Urinary bladder (tissue), 4 donors: ENCODE results near the gene RPTOR. TPM values are rescaled to one million over a fixed set of nuclear protein-coding genes. Genes with fewer than 3 reads are reported as not detected.
"Not testable (repeated sequence)": the region's sequence is repeated elsewhere in the genome, so short reads cannot be mapped to it uniquely, and the experiment has no call there.

Experiments used
- DNase-seq: peaks from one replicate; pipeline ENCODE4 v3.0.0-alpha.2; 2015; ENCODE audit errors: extremely low spot score
- H3K27ac ChIP-seq: one replicate; pipeline ENCODE4 v1.5.1; 2013; ENCODE audit warnings: low read depth, mild to moderate bottlenecking, moderate library complexity
- H3K36me3 ChIP-seq: one replicate; pipeline ENCODE4 v1.6.1; 2013; ENCODE audit warnings: mild to moderate bottlenecking, moderate library complexity; ENCODE audit not compliant: insufficient read depth
- H3K4me1 ChIP-seq: one replicate; pipeline ENCODE4 v1.6.1; 2013; ENCODE audit warnings: mild to moderate bottlenecking, moderate library complexity; ENCODE audit not compliant: insufficient read depth
- H3K4me3 ChIP-seq: one replicate; pipeline ENCODE4 v1.5.1; 2013; ENCODE audit warnings: low read depth, low read length
- WGBS: extraction: QIAGEN DNeasy Blood & Tissue Kit; methylation state at CpG from one replicate; pipeline ENCODE4 v1.1.7; 2013; 5-methylcytosine and 5-hydroxymethylcytosine counted together
- polyA plus RNA-seq: library from polyadenylated mRNA; stranded (reverse); fragments of 200-250 nt; gene quantifications from one replicate; pipeline ENCODE4 v1.2.3, GENCODE V29; 2013
- total RNA-seq: library from RNA; depleted of rRNA; stranded (reverse); fragments of >200 nt; gene quantifications from one replicate; pipeline ENCODE4 v1.2.3, GENCODE V29; 2014
- donor health status: healthy with polysubstance abuse.
- donor health status: healthy.

RPTOR gene
- total and polyA plus RNA-seq, 2 donors, result 23.5 to 54.1 TPM

DNA sequence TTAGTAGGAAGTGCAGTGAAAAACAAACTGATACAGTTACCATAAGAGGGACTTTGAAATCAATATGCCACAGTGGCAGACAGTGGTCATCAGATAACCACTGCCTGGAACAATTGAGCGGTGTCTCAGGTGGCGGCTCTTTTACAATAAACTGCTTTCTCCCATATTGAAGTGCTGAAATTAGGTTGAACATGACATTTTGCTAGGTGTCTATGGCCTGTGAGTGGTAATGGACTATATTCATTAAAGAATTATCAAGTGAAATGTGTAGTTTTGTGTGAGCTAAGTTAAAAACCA is 214.7 kb downstream of the RPTOR start:
- no peak for DNase-seq
- 98% methylated on average over 2 of the region's 2 CpGs for WGBS
- Histone ChIP-seq H3K36me3 (no peaks in the 10 kb centered on the region), H3K4me1 (no peaks in the 10 kb centered on the region), H3K27ac (no peak overlapping the region), H3K4me3 (no peak overlapping the region)

DNA sequence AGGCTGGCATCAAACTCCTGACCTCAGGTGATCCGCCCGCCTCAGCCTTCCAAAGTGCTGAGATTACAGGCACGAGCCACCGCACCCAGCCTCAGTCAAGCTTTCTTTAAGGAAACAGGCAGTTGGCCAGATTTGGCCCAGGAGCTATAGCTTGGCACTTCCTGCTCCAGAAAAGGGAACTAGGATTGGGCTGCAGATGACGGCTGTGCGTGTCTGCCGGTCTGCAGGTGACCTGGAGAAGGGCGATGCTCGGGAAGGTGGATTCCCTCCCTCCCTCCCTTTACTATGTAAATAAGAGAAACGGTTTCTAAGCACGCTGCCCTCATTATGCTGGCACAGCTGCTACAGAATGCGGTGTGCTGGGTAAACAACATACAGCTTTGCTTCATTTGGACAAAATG is 215.9 kb downstream of the RPTOR start:
- DNase-seq, result no peak

DNA sequence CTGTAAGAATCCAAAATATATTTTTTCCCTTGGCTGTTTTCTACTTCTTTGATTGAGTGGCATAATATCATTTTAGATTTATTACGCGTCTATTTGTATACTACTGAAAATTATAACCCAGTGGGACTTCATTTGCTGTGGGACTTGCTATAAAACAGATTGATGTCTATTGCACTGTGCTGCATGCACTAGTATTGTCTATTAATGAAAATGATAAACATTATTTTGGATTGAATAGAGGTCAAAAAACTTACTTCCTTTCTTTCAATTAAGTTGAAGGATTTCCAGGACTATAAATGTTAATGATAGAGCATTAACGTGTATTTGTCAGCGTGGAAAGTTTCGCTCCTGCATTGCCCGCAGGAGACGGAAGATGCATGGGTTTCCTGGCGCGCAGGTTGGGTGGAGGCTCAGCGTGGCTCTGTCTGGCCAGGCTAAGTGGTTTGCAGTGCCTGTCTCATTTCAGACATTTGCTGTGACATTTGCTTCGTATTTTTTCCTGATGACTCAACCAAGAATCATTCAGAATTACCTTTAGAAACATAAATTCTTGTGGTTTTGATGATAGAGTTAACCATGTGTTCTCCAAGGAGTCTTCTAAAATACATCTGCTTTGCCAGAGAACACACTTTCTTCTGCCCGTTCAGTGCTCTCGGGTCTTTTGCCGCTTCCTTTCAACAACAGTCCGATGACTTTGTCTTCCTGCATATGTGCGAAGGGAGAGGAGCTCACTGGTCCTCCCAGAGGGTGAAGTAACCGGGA is 216.7 kb downstream of the RPTOR start:
- 75% methylated on average over 17 of the region's 17 CpGs for WGBS
- Histone ChIP-seq H3K27ac (no peak overlapping the region), H3K4me1 (no peaks in the 10 kb centered on the region), H3K4me3 (no peak overlapping the region), H3K36me3 (no peaks in the 10 kb centered on the region)
- DNase-seq, result no peak

More for the DNA sequence above, 215.9 kb downstream of the RPTOR start:
- Histone ChIP-seq H3K4me3 (no peak overlapping the region), H3K27ac (no peak overlapping the region), H3K4me1 (no peaks in the 10 kb centered on the region), H3K36me3 (no peaks in the 10 kb centered on the region)
- WGBS, result 74% methylated on average over 12 of the region's 12 CpGs

DNA sequence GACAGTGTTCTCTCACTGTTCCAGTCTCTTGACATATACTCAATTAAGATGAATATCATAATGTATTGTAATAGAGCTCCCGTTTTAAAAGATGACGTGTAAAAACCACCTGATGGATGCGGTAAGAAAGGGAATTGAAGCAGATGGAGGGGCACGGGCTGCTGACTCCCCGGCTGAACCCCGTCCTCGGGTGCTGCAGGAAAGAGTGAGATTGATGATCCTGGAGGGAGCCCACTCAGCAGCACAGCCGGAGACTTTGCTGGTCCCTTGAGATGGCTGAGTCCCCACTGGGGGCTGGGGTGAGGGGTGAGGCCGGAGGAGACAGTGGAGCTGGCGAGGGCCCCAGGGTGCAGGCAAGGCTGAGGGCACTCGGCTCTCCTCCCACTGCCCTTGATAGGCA is 217.4 kb downstream of the RPTOR start:
- Histone ChIP-seq H3K27ac (no peak overlapping the region), H3K4me3 (no peak overlapping the region), H3K36me3 (no peaks in the 10 kb centered on the region), H3K4me1 (no peaks in the 10 kb centered on the region)
- DNase-seq, result no peak
- whole genome bisulfite sequencing, result 86% methylated on average over 11 of the region's 11 CpGs

DNA sequence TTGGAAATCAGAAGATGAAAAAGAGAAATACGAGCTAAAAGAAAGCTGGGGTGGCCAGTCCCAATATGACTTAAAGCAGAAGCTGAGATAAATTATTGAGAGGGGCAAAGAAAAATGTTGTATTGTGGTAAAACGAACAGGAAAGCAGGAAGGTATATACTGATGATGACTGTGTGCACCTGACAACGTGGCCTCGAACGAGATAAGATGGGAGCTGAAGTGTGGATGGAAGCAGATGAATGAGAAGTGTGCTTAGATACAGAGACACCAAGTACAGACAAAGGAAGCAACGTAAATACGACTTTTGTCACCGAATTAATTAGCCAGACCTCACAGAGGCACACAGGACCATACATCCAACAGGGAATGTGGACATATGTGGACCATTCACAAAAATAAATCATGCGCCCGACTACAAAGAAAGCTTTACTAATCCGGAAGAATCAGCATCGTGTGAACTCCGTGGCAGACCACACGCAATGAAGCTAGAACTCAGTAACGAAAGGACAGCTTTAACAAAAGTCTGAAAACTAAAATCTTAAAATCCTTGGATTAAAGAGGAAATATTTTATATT is 218.7 kb downstream of the RPTOR start:
- no peak for DNase-seq
- WGBS, result 86% methylated on average over 15 of the region's 15 CpGs
- no peaks in the 10 kb centered on the region for H3K4me1 ChIP-seq
- H3K27ac ChIP-seq, result no peak overlapping the region
- H3K36me3 ChIP-seq, result no peaks in the 10 kb centered on the region
- no peak overlapping the region for H3K4me3 ChIP-seq

DNA sequence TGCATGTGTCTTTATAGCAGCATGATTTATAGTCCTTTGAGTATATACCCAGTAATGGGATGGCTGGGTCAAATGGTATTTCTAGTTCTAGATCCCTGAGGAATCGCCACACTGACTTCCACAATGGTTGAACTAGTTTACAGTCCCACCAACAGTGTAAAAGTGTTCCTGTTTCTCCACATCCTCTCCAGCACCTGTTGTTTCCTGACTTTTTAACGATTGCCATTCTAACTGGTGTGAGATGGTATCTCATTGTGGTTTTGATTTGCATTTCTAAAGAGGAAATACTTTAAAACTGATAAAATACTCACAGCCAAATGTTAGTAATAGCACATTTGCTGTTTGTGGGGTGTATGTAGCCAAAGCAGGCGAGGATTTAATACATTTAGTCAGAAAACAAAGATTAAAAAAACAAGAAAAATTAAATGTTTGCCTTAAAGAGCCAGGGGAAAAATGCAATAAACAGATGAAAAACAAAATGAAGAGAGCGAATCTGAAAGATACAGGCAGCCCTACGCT is 220.0 kb downstream of the RPTOR start:
- not testable (repeated sequence) for DNase-seq, H3K36me3 ChIP-seq, H3K27ac ChIP-seq, H3K4me3 ChIP-seq, H3K4me1 ChIP-seq
- 86% methylated on average over 4 of the region's 5 CpGs for WGBS

DNA sequence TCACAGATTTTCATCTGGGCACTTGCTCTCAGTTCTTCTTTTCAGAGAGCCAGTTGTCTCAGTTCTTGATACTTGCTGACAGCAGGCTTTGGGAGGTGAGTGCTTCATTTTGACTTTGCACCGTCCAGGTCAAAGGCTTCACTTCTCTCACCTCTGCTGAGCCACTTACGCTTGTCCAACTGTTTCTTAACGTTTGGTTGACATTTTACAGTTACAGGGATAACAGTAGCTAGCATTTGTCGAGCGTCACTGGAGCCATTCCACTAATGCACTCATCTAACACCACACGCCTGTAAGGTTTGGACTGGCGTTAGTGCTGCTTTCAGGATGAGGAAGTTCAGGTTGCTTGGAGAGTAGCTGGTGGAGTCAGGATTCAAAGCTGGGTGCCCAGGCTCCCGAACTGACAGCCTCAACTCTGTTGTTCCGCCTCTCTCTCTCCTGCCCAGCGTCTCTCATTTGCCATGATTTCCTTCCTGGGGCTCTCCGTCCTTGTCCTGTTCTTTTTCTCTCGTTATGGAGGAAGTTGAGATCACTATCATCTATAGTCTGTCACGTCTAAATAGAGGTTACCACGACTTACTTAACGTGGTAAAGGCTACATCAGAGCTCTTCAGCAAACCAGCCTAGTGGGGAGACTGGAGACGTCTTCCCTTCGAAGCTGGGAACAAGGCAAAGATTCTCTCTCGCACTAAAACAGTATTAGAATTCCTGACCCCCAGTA is 220.8 kb downstream of the RPTOR start:
- DNase-seq, result no peak
- Histone ChIP-seq H3K4me3 (no peak overlapping the region), H3K4me1 (no peaks in the 10 kb centered on the region), H3K27ac (no peak overlapping the region), H3K36me3 (no peaks in the 10 kb centered on the region)
- 72% methylated on average over 18 of the region's 18 CpGs for WGBS

DNA sequence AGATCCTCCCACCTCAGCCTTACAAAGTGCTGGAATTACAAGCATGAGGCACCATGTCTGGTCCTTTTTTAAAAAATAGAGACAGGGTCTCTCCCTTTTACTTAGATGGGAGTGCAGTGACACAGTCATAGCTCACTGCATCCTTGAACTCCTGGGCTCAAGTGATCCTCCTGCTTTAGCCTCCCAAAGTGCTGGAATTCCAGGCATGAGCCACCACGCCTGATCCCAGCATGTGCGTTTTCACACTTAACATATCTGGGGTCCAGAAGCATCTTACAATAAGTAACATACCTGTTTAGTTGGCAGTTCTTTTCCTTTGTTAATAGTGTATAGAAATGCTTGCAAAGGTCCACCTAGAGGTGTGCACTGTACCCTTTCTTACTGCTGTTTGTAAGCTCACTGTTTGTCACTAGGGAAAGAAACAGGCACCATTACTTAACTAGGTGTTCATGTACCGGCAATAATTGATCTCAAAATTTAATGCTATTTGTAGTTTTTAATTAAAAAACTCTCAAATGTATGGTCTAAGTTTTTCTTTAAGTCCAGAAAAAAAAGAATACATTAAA is 221.7 kb downstream of the RPTOR start:
- Histone ChIP-seq H3K4me1 (no peaks in the 10 kb centered on the region), H3K4me3 (no peak overlapping the region), H3K36me3 (no peaks in the 10 kb centered on the region), H3K27ac (no peak overlapping the region)
- DNase-seq, result no peak
- 97% methylated on average over 3 of the region's 3 CpGs for WGBS

DNA sequence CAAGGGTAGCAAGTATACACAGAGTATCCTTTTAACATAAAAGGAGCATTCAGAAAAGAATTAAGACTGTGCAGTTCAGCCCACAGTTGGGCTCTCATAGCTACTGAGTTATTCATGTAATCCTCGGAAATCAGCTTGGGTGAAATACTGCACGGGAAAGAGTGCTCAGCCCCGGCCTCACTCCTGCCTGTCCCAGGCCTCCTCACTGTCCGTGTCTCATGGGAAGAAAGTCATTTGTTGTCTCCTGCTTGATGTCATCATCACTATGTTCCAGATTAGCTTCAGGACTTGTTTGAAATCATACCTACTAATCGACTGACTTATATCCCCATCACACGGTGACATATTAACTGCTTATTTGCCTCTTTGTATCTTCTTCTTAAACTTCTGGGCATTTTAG is 223.8 kb downstream of the RPTOR start:
- WGBS, result 73% methylated on average over 6 of the region's 6 CpGs
- Histone ChIP-seq H3K27ac (no peak overlapping the region), H3K36me3 (no peaks in the 10 kb centered on the region), H3K4me3 (no peak overlapping the region), H3K4me1 (no peaks in the 10 kb centered on the region)
- no peak for DNase-seq

DNA sequence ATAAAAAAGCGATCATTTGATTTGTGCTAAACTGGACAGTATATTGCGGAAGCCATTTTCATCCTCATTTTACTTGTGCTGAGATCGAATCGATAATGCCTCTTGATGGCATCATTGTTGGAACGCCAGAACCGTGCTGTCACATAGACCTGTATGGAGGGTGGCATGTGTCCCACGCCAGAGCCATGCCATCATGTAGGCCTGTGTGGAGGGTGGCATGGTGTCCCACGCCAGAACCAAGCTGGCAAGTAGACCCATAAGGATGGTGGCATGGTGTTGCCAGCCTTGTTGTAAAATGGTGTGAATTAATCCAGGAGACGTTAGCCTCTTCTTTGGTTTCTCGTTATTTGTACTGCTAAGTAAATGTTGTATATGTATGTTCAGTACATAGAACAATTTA is 224.3 kb downstream of the RPTOR start:
- 97% methylated on average over 10 of the region's 10 CpGs for WGBS
- Histone ChIP-seq H3K27ac (no peak overlapping the region), H3K36me3 (no peaks in the 10 kb centered on the region), H3K4me1 (no peaks in the 10 kb centered on the region), H3K4me3 (no peak overlapping the region)
- no peak for DNase-seq

DNA sequence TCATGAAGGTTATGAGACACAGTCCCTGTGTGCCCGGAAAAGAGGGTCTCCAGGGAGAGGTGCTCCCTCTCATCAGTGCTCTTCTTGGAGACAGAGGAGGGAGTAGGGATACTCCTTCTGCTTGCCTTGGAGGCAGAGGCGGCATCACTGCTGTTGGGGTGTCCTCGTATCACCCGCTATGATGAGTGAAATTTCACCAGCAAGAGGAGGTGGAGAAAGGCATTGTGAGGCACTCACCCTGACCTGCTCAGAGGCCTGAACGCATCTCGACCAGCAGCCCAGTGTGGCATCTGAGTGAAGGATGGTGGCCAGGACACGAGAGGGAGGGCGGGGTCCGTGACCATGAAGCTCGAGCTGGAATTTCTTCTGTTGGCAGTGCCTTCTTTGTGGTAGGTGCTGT is 224.9 kb downstream of the RPTOR start:
- WGBS, result 96% methylated on average over 10 of the region's 10 CpGs
- no peak for DNase-seq
- Histone ChIP-seq H3K4me3 (no peak overlapping the region), H3K27ac (no peak overlapping the region), H3K36me3 (no peaks in the 10 kb centered on the region), H3K4me1 (no peaks in the 10 kb centered on the region)

DNA sequence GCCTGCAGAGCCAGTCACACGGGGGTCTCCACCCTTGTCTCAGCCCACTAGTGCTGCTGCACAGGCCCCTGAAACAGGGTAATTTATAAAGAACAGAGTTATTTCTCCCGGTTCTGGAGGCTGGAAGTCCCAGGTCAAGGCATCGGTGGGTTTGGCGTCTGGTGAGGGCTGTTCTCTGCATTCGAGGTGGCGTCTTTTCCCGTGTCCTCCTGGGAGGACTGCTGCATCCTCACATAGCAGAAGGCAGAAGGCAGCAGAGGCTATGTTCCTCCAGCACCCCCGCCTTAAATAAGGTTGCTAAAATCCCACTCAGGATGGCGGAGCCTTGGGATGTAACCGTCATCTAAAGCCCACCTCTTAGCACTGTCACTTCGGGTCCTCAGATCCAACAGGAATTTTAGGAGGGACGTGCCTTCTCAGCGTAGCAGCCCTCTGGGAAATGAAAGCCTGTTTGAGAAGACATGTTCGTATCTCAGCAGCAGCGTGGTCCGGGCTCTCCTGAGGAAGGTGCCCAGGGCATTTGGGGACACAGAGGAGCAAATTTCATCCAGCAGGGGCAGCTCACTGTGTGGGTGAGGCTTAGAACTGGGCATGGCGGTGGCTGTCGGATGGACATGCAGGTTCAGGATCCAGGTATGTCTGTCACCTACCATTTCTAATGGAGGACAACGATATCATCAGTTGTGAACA is 225.4 kb downstream of the RPTOR start:
- no peaks in the 10 kb centered on the region for H3K4me1 ChIP-seq
- no peaks in the 10 kb centered on the region for H3K36me3 ChIP-seq
- H3K4me3 ChIP-seq, result no peak overlapping the region
- 94% methylated on average over 19 of the region's 19 CpGs for WGBS
- DNase-seq, result no peak
- H3K27ac ChIP-seq, result no peak overlapping the region

DNA sequence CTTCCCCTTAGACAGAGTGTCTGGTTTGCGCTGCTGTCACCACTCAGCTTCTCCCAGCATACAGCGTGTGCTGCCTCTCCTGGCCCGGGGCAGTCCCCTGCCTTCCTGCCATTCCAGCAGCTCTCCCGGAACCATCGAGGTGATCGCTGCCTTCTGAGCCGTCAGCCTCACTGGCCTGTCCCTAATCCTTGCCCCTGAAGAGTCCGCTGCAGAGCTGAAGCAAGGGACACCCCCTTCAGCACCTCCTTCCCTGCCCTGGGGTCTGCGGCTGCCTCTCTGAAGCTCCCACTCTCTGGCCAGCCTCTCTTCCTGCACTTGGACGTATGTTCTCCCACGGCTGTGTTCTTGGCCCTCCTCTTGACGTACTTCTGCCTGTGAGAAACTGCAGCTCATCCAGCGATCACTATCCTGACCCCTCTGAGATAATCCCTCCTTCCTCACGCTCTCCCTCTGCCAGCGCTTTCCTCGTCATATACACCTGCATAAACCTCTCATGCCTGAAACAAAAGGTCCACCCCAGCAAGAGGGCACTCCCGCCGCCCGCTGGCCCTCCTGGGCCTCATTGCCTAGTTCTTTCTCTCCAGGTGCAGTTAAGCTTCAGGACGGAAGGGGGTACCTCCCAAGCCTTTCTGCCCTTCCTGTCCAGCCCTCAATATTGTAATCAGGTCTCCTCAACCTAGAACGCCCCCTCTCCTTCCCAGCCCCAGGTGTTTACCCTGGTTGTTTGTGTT is 226.4 kb downstream of the RPTOR start:
- no peak overlapping the region for H3K27ac ChIP-seq
- no peak overlapping the region for H3K4me3 ChIP-seq
- no peak for DNase-seq
- H3K4me1 ChIP-seq, result no peaks in the 10 kb centered on the region
- WGBS, result 90% methylated on average over 21 of the region's 21 CpGs
- no peaks in the 10 kb centered on the region for H3K36me3 ChIP-seq
